Fibroblast of skin of right biceps (primary cell): ENCODE measurements around the gene RNF222.
"Not testable (repeated sequence)": the region's sequence is repeated elsewhere in the genome, so short reads cannot be mapped to it uniquely, and the experiment has no call there.

Experiments used
- DNase-seq: peaks from one replicate; pipeline ENCODE4 v3.0.0-alpha.2; 2013

Gene RNF222

DNA sequence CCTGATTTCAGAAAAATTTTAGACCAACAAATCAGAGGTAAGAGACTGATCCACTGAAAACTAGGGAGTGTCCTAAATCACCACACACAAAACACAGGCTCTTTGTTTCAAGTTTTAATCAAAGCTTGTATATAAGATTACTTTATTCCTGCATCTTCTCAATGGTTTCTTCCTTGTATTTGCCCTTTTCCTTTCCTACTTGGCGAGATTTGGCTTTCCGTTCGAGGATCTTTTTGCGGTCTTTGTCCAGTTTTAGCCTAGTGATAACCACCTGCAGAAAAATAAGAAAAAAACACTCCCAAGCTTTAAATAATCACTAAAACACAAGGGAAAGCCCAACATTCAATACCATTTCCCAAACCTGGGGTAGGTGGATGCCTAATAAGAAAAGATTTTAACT lies 20.2 kb downstream of the RNF222 start:
- DNase-seq: no peak

DNA sequence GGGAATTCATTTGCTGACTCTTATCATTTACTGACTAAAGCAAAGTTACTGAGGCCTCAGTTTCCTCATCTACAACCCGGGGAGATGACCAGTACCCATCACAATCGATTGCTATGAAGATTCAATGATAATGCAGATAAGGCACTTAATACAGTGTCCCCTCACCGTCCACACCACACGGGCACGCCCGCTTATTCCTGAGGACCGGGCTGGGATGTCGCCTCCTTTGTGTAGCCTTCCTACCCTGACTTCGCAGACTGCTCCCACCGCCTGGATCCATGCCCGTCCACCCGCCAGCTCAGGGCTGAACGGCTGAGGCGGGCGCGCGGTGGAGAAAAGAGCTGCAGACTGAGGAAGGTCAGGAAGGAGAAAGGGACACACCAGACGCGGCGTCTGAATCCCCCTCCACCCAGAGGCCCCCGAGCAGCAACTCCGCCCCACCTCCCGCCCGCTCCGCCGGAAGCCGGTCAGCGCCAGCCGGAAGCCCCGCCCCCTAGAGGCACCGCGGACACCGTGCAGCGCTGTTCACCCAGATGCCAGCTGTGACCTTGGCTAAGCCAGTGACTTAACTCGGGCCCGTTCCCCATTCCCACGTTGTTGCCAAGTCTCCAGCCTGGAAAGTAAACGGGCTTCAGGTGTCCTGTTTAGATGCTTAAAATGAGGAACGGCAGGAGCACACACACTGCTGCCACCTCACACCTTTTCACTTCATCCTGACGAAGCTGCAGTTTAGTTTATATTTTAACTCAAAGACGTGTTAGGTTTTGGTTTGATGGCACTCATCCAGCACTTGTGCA lies 21.2 kb downstream of the RNF222 start, which contains the start of gene KRABD2:
KRABD2 (minus strand) TSS at position 434 of the 797 bp plus-strand sequence.
- DNase-seq: peak; percentile 84

GRCh38 chr17:8375738-8376259 lies 21.8 kb downstream of the RNF222 start:
- DNase-seq: no peak

DNA sequence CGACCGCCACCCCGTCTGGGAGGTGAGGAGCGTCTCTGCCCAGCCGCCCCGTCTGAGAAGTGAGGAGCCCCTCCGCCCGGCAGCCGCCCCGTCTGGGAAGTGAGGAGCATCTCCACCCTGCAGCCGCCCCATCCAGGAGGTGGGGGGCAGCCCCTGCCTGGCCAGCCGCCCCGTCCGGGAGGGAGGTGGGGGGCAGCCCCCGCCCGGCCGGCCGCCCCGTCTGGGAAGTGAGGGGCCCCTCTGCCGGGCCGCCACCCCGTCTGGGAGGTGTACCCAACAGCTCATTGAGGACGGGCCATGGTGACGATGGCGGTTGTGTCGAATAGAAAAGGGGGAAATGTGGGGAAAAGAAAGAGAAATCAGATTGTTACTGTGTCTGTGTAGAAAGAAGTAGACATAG lies 23.8 kb downstream of the RNF222 start:
- not testable (repeated sequence) for DNase-seq

- DNase-seq: no peak
Observed at GRCh38 chr17:8372422-8372821, 25.2 kb downstream of the RNF222 start.

GRCh38 chr17:8371786-8372185 lies 25.8 kb downstream of the RNF222 start:
- DNase-seq: no peak

GRCh38 chr17:8369944-8370343 lies 27.7 kb downstream of the RNF222 start:
- no peak for DNase-seq

GRCh38 chr17:8368193-8368592 lies 29.4 kb downstream of the RNF222 start:
- DNase-seq: no peak

- DNase-seq: peak; percentile 82
Observed at GRCh38 chr17:8366231-8366630, 31.4 kb downstream of the RNF222 start.

GRCh38 chr17:8365143-8365542 lies 32.5 kb downstream of the RNF222 start:
- peak; percentile 54 for DNase-seq

- DNase-seq: no peak
Observed at GRCh38 chr17:8362651-8363332, 34.8 kb downstream of the RNF222 start.

DNA sequence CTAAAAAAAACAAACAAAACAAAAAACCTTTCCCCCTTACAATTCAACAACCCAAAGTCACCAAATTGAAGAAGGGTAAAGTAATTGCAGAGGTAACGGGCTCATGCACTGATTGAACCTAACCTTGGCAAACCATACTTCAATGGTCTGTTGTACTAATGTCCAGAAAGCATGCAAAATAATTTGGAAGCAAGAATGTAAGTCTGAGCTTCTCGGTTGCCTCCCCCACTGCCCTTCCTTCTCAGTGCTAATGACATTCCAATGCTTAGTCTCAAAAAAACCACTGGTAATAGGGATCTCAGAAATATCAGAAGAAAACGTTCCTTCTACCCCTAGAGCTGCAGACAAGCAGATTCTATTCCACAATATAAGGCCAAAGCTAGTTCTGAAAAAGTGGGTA lies 36.9 kb downstream of the RNF222 start:
- no peak for DNase-seq

DNA sequence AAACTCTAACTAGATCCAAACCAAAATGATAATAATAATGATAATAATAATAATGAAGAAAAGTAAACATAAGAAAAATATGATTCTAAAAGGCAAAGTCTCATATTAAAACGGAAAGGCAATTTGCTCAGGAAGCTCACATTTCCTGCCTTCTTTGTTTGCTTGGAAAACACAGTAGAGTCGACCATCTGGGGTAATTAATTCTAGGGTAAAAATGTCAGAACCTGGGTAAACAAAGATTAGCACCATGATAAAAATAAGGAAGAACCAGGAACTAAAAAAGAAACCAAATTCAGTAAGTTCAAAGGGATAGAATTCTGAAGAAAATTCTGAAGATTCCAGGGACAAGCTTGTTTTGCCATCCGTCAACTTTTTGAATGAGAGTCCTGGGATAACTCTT lies 37.4 kb downstream of the RNF222 start:
- DNase-seq: no peak

DNA sequence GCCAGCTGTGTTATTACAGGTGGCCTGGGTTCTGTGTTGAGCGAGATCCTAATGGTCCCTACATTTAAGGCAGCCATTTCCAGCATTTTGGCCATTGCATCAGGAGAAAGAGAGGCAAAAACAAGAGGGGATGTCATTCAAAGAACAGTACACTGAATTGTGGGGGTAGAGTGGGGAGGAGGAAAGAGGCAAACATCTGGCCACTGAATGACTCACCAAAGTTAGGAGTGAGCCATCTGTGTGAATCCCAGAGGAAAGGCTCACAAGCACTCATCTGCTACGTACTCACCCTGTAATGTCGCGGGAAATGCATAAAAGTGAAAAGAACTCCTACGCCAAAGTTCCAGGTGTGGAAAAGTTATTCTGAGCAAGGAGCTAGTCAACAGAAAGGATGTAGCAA lies 37.9 kb downstream of the RNF222 start:
- peak; percentile 83 for DNase-seq

- DNase-seq: no peak
Observed at GRCh38 chr17:8357910-8358309, 39.7 kb downstream of the RNF222 start.

DNA sequence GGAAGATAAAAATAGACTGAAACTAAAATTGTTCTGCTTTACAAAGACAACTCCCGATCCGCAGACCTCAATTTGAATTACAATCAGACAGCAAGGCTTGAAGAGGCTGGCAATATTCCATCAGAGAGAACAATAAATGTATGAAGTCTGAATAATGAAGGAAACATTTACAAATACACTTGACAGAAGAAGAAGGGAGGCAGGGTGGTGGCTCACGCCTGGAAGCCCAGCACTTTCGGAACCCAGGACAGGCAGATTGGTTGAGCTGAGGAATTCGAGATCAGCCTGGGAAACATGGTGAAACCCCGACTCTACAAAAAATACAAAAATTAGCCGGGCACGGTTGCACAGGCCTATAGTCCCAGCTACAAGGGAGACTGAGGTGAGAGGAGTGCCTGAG lies 43.4 kb downstream of the RNF222 start:
- no peak for DNase-seq

DNA sequence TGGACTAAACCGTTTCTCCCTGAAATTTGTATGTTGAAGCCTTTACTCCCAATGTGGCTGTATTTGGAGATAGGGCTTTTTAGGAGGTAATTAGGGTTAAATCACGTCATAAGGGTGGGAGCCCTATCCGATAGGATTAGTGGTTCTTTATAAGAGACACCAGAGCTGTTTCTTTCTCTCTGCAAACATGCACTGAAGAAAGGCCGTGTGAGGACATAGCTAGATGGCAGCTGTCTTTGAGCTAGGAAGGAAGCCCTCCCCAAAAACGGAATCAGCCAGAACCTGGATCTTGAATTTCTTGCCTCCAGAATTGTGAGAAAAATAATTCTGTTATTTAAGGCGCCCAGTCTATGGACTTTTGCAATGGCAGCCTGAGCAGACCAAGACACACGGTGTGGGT lies 43.9 kb downstream of the RNF222 start:
- DNase-seq: no peak

- no peak for DNase-seq
Observed at GRCh38 chr17:8350339-8350738, 47.3 kb downstream of the RNF222 start.

GRCh38 chr17:8347001-8347400 lies 50.6 kb downstream of the RNF222 start:
- DNase-seq: not testable (repeated sequence)

- DNase-seq: no peak
Observed at GRCh38 chr17:8345951-8346665, 51.5 kb downstream of the RNF222 start.

GRCh38 chr17:8345052-8345690 lies 52.5 kb downstream of the RNF222 start:
- no peak for DNase-seq

- peak; percentile 26 for DNase-seq
Observed at GRCh38 chr17:8341456-8341855, 56.2 kb downstream of the RNF222 start.
